DOHH2 (cell line): Measurements from ENCODE around the gene TSEN2.

Source experiments
- EZH2phosphoT487 ChIP-seq: fragments of 200-600 bp; sonication (generic); IDR thresholded peaks from 2 replicates; pipeline ENCODE4 v1.6.1; 2017; ENCODE audit warnings: borderline replicate concordance, mild to moderate bottlenecking, antibody characterized with exemption, low read length, moderate library complexity, mixed read lengths
- TF ChIP-seq, protein P1 (sequence below): fragments of 200-600 bp; sonication (generic); IDR thresholded peaks from one replicate; pipeline ENCODE4 v1.5.1; 2014; ENCODE audit warnings: antibody characterized with exemption, mild to moderate bottlenecking, low read depth, low read length; ENCODE audit not compliant: poor library complexity, severe bottlenecking

DNA sequence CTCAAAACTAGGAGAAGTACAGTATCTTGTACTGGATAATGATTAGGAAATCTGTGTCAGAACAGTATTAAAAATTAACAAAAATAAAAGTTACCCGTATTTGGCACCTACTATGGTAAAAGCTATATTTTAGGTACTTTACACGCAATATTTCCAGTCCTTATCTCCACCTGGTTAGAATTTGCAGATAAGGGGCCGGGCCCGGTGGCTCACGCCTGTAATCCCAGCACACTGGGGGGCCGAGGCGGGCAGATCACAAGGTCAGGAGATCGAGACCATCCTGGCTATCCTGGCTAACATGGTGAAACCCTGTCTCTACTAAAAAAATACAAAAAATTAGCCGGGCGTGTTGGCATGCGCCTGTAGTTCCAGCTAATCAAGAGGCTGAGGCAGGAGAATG lies 32.6 kb downstream of the TSEN2 start:
- TF ChIP-seq, protein P1, sequence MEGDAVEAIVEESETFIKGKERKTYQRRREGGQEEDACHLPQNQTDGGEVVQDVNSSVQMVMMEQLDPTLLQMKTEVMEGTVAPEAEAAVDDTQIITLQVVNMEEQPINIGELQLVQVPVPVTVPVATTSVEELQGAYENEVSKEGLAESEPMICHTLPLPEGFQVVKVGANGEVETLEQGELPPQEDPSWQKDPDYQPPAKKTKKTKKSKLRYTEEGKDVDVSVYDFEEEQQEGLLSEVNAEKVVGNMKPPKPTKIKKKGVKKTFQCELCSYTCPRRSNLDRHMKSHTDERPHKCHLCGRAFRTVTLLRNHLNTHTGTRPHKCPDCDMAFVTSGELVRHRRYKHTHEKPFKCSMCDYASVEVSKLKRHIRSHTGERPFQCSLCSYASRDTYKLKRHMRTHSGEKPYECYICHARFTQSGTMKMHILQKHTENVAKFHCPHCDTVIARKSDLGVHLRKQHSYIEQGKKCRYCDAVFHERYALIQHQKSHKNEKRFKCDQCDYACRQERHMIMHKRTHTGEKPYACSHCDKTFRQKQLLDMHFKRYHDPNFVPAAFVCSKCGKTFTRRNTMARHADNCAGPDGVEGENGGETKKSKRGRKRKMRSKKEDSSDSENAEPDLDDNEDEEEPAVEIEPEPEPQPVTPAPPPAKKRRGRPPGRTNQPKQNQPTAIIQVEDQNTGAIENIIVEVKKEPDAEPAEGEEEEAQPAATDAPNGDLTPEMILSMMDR: no peak
- TF ChIP-seq EZH2phosphoT487: no peak
